GM15510 (cell line): ENCODE results near the gene TJAP1.

Source experiments
- POLR2A ChIP-seq: IDR thresholded peaks from 3 replicates; pipeline ENCODE4 v1.6.1; 2011; ENCODE audit warnings: borderline replicate concordance; ENCODE audit not compliant: insufficient read length; ENCODE audit errors: extremely low read depth

The TJAP1 gene

GRCh38 chr6:43477235-43478007 lies at the start of gene TJAP1:
TSS of gene TJAP1 (plus strand) at chr6:43477570. CDS start at chr6:43499002, 21,432 bp downstream.
- TF ChIP-seq POLR2A, result peak; percentile 93

GRCh38 chr6:43428112-43428570 lies 49.2 kb upstream of the TJAP1 start:
- TF ChIP-seq POLR2A, result no peak

- TF ChIP-seq POLR2A, result no peak
Measured at GRCh38 chr6:43428874-43429273, 48.5 kb upstream of the TJAP1 start.

- TF ChIP-seq POLR2A, result no peak
Measured at GRCh38 chr6:43432009-43432945, 45.1 kb upstream of the TJAP1 start.

- no peak for TF ChIP-seq POLR2A
Measured at GRCh38 chr6:43433148-43433547, 44.2 kb upstream of the TJAP1 start.

GRCh38 chr6:43434001-43434840 lies 43.1 kb upstream of the TJAP1 start:
- TF ChIP-seq POLR2A, result no peak

GRCh38 chr6:43434943-43435342 lies 42.4 kb upstream of the TJAP1 start:
- no peak for TF ChIP-seq POLR2A

GRCh38 chr6:43435682-43436437 lies 41.5 kb upstream of the TJAP1 start:
- TF ChIP-seq POLR2A, result no peak

GRCh38 chr6:43436577-43437282 lies 40.6 kb upstream of the TJAP1 start:
- no peak for TF ChIP-seq POLR2A

GRCh38 chr6:43437700-43438099 lies 39.7 kb upstream of the TJAP1 start:
- TF ChIP-seq POLR2A, result no peak

- TF ChIP-seq POLR2A, result no peak
Measured at GRCh38 chr6:43442935-43443334, 34.4 kb upstream of the TJAP1 start.

GRCh38 chr6:43444036-43444435 lies 33.3 kb upstream of the TJAP1 start:
- TF ChIP-seq POLR2A, result no peak

GRCh38 chr6:43444582-43444981 lies 32.8 kb upstream of the TJAP1 start:
- no peak for TF ChIP-seq POLR2A
